ENCODE measurements around the gene RBM33.

- no peak for TF ChIP-seq CTCF (IDR thresholded peaks at IDR 0.05; ENCODE audit: control extremely low read depth in 1 of 3, insufficient read depth in 1 of 3, low read depth in 1 of 3, low read length in 3 of 3)
- TF ChIP-seq, protein P1, sequence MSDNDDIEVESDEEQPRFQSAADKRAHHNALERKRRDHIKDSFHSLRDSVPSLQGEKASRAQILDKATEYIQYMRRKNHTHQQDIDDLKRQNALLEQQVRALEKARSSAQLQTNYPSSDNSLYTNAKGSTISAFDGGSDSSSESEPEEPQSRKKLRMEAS (IDR thresholded peaks at IDR 0.05): no peak
- no peak for TF ChIP-seq ZNF274 (IDR thresholded peaks at IDR 0.05; ENCODE audit: borderline replicate concordance, extremely low read depth, low read length)
- TF ChIP-seq TAF1 (IDR thresholded peaks at IDR 0.05; ENCODE audit: low read depth, low read length): no peak
- no peak for TF ChIP-seq EZH2 (IDR thresholded peaks at IDR 0.05; ENCODE audit: low read depth, low read length, severe bottlenecking)
- no peak for TF ChIP-seq CEBPB (IDR thresholded peaks at IDR 0.05; ENCODE audit: low read depth, low read length)
- no peak for TF ChIP-seq RBBP5 (IDR thresholded peaks at IDR 0.05; ENCODE audit: borderline replicate concordance, low read depth, low read length)
These were observed 105.1 kb downstream of the RBM33 start for GRCh38 chr7:155749578-155749977.
